Liver (tissue), 2 donors: Measurements from ENCODE around the gene IMMP1L.

ENCODE experiments used
- MAX ChIP-seq: IDR thresholded peaks from 2 replicates; pipeline ENCODE4 v1.6.1; 2016; ENCODE audit warnings: antibody characterized with exemption
- TF ChIP-seq, protein P1 (sequence below): fragments of 150-350 bp; IDR thresholded peaks from 2 replicates; pipeline ENCODE4 v1.5.1; 2017; ENCODE audit warnings: improper control_type of control experiment, low read depth, low read length; ENCODE audit not compliant: missing input control
- donor health status: healthy.

GRCh38 chr11:31521497-31522150 lies 12.2 kb upstream of the IMMP1L start:
- no peak for TF ChIP-seq MAX
- TF ChIP-seq, protein P1, sequence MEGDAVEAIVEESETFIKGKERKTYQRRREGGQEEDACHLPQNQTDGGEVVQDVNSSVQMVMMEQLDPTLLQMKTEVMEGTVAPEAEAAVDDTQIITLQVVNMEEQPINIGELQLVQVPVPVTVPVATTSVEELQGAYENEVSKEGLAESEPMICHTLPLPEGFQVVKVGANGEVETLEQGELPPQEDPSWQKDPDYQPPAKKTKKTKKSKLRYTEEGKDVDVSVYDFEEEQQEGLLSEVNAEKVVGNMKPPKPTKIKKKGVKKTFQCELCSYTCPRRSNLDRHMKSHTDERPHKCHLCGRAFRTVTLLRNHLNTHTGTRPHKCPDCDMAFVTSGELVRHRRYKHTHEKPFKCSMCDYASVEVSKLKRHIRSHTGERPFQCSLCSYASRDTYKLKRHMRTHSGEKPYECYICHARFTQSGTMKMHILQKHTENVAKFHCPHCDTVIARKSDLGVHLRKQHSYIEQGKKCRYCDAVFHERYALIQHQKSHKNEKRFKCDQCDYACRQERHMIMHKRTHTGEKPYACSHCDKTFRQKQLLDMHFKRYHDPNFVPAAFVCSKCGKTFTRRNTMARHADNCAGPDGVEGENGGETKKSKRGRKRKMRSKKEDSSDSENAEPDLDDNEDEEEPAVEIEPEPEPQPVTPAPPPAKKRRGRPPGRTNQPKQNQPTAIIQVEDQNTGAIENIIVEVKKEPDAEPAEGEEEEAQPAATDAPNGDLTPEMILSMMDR, result no peak
